LHCN-M2 (cell line): Measurements from ENCODE around the gene ELFN1. TPM values are rescaled to one million over a fixed set of nuclear protein-coding genes. Genes with fewer than 3 reads are reported as not detected.
A peak's percentile ranks its signal among the peaks of the same experiment; 100 is the strongest.
"Not testable (repeated sequence)": the region's sequence is repeated elsewhere in the genome, so short reads cannot be mapped to it uniquely, and the experiment has no call there.

ENCODE experiments used
- DNase-seq: peaks from one replicate; pipeline ENCODE4 v3.0.0-alpha.2; 2012; ENCODE audit warnings: low read depth
- total RNA-seq: library from RNA; depleted of rRNA; stranded (reverse); fragments of >200 nt; gene quantifications from 2 replicates; pipeline ENCODE4 v1.2.3, GENCODE V29; 2014

The ELFN1 gene
- total RNA-seq, 1 experiment from 2014 or later = not detected

DNA sequence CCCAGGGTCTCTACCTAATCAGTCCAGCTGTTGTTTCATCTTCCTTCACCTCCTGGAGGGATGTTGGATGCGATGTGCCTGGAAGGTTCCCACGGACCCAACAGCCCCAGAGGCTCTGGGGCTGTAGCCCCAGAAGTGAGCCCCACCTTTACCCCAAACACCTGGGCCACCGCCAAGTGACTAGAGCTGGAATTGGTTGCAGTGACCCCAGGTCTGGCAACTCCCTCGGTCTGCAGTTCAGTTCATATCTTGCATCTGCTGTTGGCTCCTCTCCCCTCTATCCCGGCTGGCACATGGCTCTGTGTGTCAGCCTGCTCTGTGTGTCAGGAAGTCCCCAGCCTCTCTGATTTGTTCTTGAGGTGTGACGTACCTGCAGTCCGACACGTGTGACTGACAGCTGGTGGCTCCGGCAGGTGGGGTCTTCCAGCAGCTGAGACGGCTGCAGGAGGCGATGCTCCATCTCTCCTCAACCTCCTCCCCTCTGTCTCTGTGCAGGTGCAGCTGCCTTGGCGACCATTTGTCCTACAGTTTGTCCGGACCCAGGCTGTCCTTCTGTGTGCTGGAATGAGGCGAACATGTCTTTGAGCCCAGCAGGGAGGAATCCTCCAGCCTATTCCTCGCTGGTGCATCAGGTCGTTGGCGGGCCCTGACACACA lies 38.6 kb downstream of the ELFN1 start:
- no peak for DNase-seq

DNA sequence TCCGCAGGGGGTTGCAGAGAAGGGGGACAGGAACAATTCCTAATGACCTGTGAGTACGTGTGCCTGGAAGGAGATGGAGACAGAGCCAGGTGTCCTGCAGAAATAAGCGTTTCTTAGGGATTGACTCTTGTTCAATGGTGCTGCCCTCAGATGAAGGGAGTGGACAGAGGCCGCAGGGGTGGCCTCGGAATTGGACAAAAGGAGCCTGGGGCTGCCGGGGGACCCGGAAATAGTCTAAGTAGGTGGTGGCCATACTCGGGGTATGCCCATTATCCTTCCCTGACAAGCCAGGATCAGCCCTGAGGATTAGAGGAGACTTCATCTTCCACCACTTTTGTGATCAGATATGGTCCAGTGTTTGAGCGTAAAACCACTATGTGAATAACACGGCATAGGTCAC lies 39.2 kb downstream of the ELFN1 start:
- no peak for DNase-seq

DNA sequence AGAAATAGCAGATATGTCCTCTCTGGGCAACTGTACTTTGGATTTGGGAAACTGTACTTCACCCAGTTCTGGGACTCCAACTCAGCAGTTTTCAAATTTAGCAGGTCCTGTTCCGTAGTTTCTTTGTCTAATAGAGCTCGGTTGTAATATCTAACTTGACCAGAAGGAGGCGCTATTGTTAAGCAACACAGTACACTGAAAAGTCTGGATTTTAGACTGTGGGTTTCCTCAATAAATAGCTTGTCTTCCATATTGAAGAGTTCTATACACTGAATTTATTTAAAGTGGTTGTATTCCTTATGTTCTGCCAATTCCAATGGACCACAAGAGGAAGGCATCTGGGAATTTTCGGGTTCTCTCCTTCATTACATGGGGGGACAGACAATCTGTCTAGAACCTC lies 39.8 kb downstream of the ELFN1 start:
- peak; percentile 29 for DNase-seq

DNA sequence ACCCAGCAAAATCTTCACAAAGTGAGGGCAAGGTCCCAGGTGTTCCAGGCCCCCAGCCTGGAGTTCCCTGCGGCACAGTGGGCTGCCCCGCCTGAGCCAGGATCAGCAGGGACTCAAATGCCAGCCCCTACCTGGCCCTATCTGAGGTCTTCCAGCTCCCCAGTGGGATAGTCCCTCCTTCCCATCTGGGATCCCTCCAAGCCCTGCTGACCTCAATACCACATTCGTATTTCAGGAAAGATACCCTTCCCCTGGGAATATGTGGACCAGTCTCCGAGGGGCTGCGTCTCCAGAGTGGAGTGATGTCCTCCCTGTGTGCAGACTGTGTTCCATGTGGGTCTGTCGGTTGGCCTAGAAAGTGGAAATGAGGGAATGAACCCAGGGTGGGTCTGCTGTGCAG lies 40.9 kb downstream of the ELFN1 start:
- no peak for DNase-seq

DNA sequence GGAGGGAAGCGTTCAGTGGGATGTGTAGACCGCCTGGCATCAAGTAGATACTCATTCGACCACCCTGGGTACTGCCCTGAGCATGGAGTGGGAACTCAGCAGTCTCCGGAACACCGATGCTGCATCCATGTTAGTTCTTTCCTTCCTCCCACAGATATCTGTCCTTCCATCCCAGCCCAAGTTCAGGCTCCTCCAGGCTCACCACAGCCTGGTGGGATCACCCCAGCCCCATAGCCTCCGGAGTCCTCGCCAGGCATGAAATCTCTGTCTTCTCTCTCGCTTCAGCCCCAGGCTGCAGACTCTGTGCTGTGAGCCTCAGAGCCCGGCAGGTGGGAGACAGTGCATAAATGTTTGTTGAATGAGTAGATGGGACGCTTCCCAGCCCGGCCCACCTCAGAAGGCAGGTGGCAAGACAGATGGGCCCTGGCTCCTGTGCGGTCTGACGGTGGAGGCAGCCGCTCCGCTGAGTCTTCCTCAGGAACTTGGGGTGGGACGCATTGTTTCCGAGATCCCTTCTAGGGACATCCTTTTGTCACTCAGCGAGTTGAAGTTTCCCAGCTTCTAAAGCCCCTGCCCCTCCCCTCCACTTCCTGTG lies 42.9 kb downstream of the ELFN1 start:
- no peak for DNase-seq

DNA sequence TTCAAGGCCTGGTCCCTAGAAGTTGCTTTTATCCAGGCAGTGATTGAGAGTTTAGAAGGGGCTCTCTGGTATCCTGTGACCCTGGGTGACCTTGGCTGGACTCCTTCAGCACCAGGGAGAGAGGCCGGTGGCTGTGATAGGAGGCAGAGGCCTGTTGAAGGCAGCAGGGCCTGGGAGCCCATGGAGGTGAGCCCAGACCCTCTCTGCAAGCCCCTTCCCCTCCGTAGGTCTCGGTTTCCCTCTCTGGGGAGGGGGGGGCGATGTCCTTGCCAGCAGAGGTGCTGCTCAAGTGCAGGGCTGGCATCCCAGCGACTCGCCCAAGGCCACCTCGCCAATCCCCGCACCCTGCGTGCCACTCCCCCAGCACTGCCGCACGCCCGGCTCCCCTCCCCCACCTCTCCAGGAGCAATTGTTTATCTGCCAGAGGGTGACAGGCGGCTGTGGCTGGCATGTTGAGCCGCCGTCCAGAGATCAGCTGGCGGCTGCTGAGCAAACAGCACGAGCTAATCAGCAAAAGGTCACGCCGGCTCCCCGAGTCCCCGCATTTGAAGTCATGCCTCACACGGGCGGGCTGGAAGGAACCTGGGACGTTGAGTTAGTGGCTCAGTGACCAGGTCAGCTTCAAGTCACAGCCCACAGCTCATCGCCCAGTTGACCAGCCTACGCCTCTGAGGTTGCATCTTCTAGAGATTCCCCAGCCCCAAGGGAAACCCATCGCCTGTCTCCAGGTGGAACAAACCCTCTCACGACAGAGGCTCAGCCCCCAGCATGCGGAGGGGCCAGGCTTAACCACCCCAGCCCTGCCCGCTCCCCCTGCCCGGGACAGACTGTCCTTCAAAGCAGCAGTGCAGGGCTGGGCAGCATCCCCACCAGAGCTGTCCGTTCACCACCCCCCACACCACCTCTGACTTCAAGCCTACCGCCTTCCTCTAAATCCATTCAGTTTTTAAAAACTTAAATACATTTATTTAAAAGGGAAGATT lies 43.7 kb downstream of the ELFN1 start:
- no peak for DNase-seq

DNA sequence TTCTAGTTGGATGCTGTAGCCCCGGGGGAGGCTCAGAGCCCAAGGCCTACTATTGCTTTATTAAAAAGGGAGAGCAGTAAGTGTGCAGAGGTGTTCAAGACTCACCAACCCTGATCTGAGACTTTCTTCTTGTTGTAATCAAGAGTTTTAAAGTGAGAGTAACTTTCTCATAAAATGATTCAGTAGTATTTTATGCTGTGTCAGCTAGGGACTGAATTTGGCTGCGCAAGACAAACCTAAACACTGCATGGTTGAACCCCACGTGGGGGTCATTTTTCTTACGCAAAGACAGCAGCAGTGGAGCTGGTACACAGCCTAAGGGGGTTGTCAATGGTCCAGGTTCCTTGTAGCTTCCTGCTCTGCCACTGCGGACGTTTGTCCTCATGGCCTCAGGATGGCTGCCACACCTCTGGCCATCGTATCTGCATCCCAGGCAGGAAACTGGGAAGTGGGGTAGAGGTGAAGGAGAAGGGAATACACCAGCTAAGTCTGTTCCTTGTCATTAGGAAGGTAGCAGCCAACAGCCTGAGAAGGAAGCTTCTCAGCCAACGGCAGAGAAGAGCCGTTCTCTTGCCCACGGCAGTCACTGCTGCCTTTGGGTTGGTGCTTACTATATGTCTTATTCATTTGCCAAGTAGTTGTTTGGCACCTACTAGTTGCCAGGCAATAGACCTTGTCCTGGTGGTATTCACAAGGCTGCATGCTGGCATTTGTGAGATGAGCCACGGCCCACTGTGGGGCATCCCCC lies 44.7 kb downstream of the ELFN1 start:
- no peak for DNase-seq

DNA sequence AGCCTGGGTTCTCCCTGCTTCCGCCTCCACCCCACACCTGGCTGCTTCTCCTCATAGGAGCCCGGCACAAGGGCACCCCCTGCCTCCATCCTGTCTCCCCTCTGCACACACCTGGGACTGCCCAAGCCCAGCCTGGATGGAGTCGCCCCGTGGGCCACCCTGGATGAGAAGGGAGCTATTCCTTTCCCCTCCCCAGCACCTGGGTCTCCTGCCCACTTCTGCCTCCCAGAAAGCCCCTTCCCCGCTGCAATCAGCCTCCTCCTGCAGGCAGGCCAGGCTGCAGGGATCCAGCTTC lies 45.2 kb downstream of the ELFN1 start:
- no peak for DNase-seq

DNA sequence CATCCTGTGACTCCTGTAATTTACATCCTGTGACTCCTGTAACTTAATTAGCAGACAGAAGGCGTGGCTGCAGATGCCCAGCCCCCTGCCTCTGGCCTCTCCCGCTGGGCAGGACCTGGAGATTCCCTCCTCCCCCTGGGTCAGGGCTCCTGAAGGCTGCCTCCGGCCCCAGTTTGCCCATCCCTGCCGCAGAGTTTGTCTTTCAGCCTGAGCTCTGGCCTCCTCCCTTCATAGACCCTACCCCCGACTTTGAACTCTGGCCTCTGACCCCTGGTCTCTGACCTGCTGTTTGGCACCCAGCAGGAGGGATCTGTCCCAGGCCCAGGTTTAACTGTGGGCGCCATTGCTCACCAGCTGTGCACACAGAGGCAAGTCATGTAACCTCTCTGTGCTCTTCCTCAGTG lies 45.6 kb downstream of the ELFN1 start:
- DNase-seq = no peak

DNA sequence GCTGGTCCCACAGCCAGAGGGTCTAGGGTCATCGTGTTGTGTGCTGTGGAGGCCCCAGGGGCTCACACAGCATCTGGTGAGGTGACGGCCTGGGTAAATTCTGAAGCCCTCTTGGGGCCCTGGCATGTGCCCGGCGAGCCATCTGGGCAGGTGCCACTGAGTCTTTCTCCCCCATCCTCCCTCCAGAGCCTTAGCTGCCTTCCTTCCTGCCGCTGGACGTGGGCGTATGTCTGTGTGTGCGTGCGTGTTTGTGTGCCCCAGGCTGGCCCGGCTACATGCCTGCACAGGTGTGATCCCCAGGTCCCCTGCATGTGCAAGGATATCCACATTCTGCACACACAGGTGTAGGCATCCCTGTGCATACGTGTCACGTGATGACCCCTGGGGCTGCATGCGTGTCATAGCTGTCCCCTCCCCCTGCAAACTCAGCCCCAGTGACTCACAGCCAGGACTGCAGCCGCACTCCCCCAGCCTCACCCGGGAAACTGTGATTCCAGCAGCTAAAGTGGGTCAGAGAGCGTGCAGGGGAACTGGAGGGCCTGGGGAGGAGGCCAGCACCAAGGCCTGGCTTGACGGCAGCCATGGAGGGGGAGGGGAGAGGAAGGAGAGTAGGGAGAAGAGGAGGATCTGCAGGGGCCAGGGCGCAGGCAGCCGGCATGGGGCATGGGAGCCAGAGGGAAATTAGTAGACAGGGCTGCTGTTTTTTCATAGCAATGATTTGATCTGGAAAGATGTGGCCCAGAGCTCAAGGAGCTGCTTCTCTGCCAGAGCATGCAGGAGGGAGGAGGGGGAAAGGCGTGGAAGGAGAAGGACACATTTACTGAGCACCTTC lies 46.4 kb downstream of the ELFN1 start:
- DNase-seq = no peak

DNA sequence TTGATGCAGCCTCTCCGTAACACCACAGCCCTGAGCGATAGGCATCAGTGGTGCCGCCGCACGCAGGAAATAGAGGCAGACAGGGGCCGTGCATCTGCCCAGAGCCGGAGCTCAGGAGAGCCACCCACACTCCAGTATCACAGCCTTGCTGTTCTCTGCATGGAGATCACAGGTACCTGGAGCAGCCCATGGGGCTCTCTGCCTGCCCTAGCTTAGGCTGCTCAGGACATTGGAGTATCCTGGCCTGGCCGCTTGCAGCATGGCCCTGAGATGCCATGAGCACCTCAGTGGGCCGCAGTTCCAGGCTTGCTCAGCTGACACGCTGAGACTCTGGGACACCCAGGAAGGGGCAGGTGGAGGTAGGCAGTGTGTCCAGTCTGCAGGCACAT lies 47.0 kb downstream of the ELFN1 start:
- DNase-seq = no peak

DNA sequence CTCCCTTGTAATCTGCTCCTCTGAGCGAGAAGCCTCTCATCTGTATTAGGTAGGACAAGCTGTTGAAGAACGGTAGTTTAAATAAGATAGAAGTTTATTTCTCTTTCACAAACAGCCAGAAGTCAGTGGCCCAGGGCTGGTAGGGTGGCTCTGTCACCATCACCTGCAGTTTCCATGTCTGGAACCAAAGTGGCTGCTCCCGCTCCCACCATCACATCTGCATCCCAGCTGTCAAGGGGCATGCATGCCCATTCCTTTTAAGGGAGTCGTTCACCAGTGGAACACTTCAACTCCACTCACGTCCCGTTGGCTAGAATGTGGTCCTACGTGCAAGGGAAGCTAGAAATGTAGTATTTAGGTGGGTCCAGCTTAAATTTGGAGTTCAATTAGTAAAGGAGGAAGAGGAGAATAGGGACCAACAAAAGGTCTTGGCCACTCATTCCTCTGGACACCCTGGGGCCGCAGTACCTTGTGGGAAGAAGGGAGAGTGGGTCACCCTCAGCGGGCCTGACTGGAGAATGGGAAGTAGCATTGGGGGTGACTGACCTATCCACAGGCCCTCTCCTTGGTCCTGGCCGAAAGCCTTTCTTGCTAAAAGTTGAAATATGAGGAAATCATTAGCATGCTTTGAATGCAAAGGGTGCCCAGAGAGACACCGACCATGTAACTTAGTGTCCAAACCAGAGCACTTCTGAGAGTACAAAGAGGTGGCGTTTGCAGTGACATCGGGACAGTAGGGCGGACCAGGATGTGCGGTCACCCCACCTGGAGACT lies 48.0 kb downstream of the ELFN1 start:
- no peak for DNase-seq

DNA sequence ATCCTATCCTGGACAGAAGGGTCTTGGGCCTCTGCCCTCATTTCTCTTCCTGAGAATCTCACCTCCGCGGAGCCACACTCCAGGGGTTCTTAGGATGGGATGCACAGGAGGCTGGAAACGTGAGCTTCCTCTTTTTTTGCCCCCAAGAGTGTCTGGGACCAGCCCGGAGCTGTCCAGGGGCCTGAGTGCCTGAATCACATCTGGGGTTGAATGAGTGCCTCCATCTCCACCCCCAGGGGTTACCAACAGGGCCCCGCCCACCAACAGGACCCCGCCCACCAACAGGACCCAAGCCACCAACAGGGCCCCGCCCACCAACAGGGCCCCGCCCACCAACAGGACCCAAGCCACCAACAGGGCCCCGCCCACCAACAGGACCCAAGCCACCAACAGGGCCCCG lies 48.8 kb downstream of the ELFN1 start:
- not testable (repeated sequence) for DNase-seq

DNA sequence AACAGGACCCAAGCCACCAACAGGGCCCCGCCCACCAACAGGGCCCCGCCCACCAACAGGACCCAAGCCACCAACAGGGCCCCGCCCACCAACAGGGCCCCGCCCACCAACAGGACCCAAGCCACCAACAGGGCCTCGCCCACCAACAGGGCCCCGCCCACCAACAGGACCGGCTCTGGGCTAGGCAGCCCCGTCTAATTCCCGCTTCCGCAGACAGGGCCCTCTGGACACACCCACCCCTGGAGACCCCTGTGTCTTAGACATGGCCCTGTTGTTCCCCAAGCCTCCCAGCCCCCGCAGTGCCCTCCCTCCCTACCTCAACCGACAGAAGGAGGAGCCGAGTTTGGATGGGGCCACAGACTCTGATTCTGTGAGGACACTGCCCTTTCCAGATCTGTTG lies 49.2 kb downstream of the ELFN1 start:
- DNase-seq = not testable (repeated sequence)

DNA sequence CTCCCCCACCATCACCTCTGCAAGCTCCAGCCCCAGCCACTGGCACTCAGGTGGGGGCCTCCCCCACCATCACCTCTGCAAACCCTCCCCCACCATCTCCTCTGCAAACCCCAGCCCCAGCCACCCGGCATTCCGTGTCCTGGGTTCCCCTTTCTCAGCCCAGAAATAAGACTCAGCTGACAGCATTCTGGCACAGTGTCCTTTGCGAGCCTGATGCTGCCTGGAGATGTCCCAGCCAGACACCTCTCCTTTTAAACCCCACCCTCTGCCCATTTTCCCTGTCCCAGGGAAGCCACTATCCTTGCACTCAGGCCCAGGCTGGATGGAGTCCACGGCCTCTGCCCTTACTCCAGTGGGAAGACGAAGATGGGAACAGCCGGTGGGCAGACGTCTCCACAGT lies 49.8 kb downstream of the ELFN1 start:
- DNase-seq = no peak

DNA sequence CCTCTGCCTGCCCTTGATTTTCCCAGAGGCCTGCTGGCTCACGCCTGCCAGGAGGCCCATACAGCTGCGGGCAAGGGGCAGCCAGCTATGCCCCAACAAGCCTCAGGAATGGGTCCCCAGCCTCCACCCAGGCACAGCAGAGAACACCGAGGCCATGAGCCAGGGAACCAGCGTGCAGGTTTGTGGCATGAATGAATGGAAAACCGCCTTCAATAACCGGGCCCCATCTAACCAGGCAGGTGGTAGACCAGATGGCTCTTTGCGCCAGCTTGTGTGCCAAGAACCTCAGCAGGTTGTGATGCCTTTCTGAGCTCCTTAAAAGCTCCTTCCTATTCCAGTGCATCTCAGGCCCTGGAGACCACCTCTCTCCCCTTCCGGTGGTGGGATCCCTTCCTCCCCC lies 50.2 kb downstream of the ELFN1 start:
- no peak for DNase-seq

DNA sequence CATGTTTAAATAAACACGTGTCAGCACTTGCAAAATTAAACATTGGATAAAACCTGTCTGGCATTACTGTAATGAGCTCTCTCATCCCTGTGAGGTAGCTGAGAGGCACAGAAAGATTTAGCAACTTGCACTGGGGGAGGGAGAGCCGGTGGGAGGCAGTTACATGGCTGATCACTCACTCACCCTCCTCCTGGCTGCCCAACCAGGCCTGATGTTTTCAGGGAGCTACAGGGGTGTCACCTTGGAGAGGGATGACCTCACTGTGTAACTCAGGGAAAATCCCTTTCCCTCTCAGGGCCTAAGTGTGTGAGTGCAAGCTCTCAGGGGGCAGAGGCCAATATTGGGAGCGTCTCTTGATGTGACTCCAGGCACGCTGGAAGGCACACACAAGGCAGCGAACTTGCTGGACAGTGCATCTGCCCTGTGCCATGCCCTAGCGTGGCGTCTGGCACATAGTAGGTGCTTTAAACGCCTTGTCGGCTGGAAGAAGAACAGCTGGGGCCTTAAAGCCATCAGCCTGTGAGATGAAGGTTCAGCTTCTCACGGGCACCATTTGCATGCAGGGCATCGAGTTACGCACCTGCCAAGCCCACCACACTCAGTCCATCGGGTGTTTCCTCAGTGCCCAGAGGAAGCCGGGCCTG lies 51.1 kb downstream of the ELFN1 start:
- DNase-seq = no peak

DNA sequence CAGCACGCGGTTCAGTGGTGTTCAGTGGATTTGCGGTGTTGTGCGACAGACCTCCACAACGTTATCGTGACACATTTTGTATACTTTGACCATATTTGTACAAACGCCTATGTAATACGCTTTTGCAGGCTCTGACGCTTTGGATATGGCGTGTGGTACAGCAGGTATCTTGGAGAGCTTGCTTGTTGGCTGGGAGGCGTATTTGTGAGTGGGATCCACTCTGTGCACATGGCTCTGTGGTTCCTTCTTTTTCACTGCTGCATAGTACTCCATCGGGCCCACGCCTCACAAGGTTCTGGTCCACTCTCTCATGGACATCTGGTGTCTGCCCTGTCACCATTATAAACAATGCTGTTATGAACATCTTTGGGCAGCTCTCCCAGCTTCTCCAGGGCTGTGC lies 53.2 kb downstream of the ELFN1 start:
- DNase-seq = no peak

DNA sequence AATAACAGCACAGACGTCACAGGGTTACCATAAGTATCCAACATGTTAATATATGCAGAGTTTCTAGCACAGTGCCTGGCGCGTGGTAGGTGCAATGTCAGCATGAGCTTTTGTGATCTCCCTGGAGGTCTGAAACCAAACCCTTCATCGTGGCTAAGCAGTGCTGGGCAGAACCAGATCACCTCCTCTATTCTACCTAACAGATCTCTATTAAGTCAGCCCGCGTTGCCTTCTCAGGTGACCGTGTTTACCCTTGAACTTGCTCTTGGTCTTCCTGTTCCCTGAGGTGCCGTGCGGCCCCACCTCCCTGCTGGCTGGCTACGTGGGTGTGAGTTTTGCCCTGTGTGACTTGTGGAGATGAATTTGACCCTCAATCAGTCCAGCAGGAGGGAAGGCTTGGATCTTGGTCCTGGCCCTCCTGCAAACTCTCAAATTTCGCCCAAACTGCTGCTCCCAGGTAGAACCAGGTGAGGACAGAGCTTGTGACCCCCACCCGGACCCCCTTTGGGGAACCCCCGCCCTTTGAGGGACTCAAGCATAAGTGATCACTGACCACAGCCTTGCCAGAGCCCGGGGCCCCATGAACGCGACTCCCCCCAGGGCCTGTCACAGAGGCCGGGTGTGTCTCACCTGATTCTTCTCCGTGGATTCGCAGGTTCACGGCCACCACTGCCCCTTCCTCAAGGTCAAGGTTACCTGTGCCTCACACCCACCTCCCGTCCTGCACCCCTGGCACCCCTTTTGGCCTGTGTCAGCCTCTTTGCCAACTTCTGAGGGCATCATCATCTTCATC lies 54.2 kb downstream of the ELFN1 start:
- DNase-seq = no peak
